ENCODE data around the gene SLC16A7.

Gene SLC16A7

GRCh38 chr12:59624732-59625460, 29.1 kb downstream of the SLC16A7 start:
- peak in 1 of 4 experiments; percentile 4 for DNase-seq

- peak in 2 of 4 experiments; percentile 14 to 26 for DNase-seq
Measured at GRCh38 chr12:59626382-59626781, 30.6 kb downstream of the SLC16A7 start.

GRCh38 chr12:59627582-59627981, 31.8 kb downstream of the SLC16A7 start:
- DNase-seq, result no peak

- no peak for DNase-seq
Measured at GRCh38 chr12:59629890-59630289, 34.1 kb downstream of the SLC16A7 start.

- DNase-seq, result no peak
Measured at GRCh38 chr12:59632408-59632807, 36.6 kb downstream of the SLC16A7 start.

GRCh38 chr12:59634254-59634653, 38.4 kb downstream of the SLC16A7 start:
- no peak for DNase-seq

- DNase-seq, result no peak
Measured at GRCh38 chr12:59636945-59637691, 41.3 kb downstream of the SLC16A7 start.

GRCh38 chr12:59637692-59638070, 41.9 kb downstream of the SLC16A7 start:
- DNase-seq, result peak in 2 of 4 experiments; percentile 4 to 5

- DNase-seq, result no peak
Measured at GRCh38 chr12:59643550-59643949, 47.7 kb downstream of the SLC16A7 start.

GRCh38 chr12:59645242-59645641, 49.4 kb downstream of the SLC16A7 start:
- no peak for DNase-seq

GRCh38 chr12:59646636-59647035, 50.8 kb downstream of the SLC16A7 start:
- DNase-seq, result no peak

GRCh38 chr12:59649203-59649602, 53.4 kb downstream of the SLC16A7 start:
- DNase-seq, result peak in 2 of 4 experiments; percentile 2 to 21

- no peak for DNase-seq
Measured at GRCh38 chr12:59650588-59651228, 54.9 kb downstream of the SLC16A7 start.

- peak in 1 of 4 experiments; percentile 20 for DNase-seq
Measured at GRCh38 chr12:59651229-59651920, 55.5 kb downstream of the SLC16A7 start.

- DNase-seq, result no peak
Measured at GRCh38 chr12:59652130-59652529, 56.3 kb downstream of the SLC16A7 start.

- no peak for DNase-seq
Measured at GRCh38 chr12:59654061-59654460, 58.2 kb downstream of the SLC16A7 start.

GRCh38 chr12:59657266-59657665, 61.4 kb downstream of the SLC16A7 start:
- no peak for DNase-seq

- no peak for DNase-seq
Measured at GRCh38 chr12:59657711-59658110, 61.9 kb downstream of the SLC16A7 start.

GRCh38 chr12:59660148-59660547, 64.3 kb downstream of the SLC16A7 start:
- no peak for DNase-seq

GRCh38 chr12:59660921-59661597, 65.2 kb downstream of the SLC16A7 start:
- DNase-seq, result no peak

GRCh38 chr12:59664495-59664894, 68.7 kb downstream of the SLC16A7 start:
- DNase-seq, result no peak

- no peak for DNase-seq
Measured at GRCh38 chr12:59665701-59666100, 69.9 kb downstream of the SLC16A7 start.

Data from suppressor macrophage (primary cell).